ENCODE results near the gene LMAN1L. TPM values are rescaled to one million over a fixed set of nuclear protein-coding genes. Genes with fewer than 3 reads are reported as not detected.

The LMAN1L gene
- total and polyA plus RNA-seq, 2 of the 4 experiments (the other 2 are of a cell fraction), result not detected

DNA sequence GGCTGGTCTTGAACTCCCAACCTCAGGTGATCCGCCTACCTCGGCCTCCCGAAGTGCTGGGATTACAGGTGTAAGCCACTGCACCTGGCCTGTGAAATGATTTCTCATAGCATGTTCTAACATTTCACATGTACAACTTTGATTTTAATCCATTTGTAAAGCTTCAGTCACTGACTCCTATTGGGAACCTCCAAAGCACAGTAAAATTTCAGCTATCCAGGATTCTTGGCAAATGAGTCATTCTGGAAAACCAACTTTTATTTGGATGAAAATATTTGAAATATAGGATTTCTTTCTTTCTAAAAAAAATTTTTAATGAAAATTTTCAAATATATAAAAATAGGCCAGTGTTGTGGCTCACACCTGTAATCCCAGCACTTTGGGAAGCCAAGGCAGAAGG, 2.7 kb upstream of the LMAN1L start:
- BruUV-seq (replicated peaks), result no TSS peak
- intact Hi-C loops (cut with micrococcal nuclease), result no loop called here
- in situ Hi-C loops (cut with MboI; ENCODE audit: low sequenced_read_pairs), result no loop called here
- H3K79me1 ChIP-seq (ENCODE audit: low read depth in 1 of 2, low read length in 2 of 2), result no peaks in the 10 kb centered on the region; a peak in 1 of 4 replicates
- no peaks in the 10 kb centered on the region for H3K4me1 ChIP-seq (ENCODE audit: control insufficient read depth, insufficient read depth, low read length)
- no peak overlapping the region for H2AK9ac ChIP-seq (replicated peaks; ENCODE audit: low read depth, low read length, poor library complexity)
- H3K9me3 ChIP-seq (ENCODE audit: control insufficient read depth, insufficient read depth, low read length), result no peaks in the 10 kb centered on the region
- H3K4ac ChIP-seq (ENCODE audit: low read depth, low read length), result no peak overlapping the region
- TF ChIP-seq ELK1 (IDR thresholded peaks at IDR 0.05; ENCODE audit: borderline replicate concordance, low read depth, low read length) (no peak), NFE2L2 (IDR thresholded peaks at IDR 0.05; ENCODE audit: low read depth, low read length) (no peak), RAD21 (IDR thresholded peaks at IDR 0.05; ENCODE audit: low read length) (no peak), MAFK (IDR thresholded peaks at IDR 0.05; ENCODE audit: low read depth, low read length) (no peak), BHLHE40 (IDR thresholded peaks at IDR 0.05; ENCODE audit: low read depth, low read length) (no peak), POLR2A (IDR thresholded peaks at IDR 0.05; ENCODE audit: low read depth, low read length) (no peak), CTCF (conservative IDR thresholded peaks at IDR 0.05; ENCODE audit: low read depth, low read length) (no peak), RCOR1 (IDR thresholded peaks at IDR 0.05; ENCODE audit: insufficient replicate concordance, low read length) (no peak), MAZ (IDR thresholded peaks at IDR 0.05; ENCODE audit: borderline replicate concordance, low read depth, low read length) (no peak), RFX5 (IDR thresholded peaks at IDR 0.05; ENCODE audit: low read depth, low read length) (no peak), FOS (IDR thresholded peaks at IDR 0.05; ENCODE audit: low read depth, low read length) (no peak), USF2 (IDR thresholded peaks at IDR 0.05; ENCODE audit: low read depth, low read length) (no peak), CEBPB (IDR thresholded peaks at IDR 0.05; ENCODE audit: low read depth, low read length) (no peak), SMC3 (IDR thresholded peaks at IDR 0.05; ENCODE audit: low read depth, low read length) (no peak), CHD1 (IDR thresholded peaks at IDR 0.05; ENCODE audit: low read depth, low read length) (no peak), MXI1 (IDR thresholded peaks at IDR 0.05; ENCODE audit: borderline replicate concordance, low read depth, low read length) (no peak)
- 80% methylated on average over 1 of the region's 3 CpGs; no CpG with 5 or more reads in 1 of the 2 experiments for WGBS, 2 experiments (ENCODE audit: extremely low coverage in 2 of 2, insufficient read length in 1 of 2)
- H2BK20ac ChIP-seq (ENCODE audit: low read depth, low read length), result no peak overlapping the region
- H3K36me3 ChIP-seq (ENCODE audit: control insufficient read depth, insufficient read depth, low read length), result no peaks in the 10 kb centered on the region
- H3K14ac ChIP-seq (replicated peaks; ENCODE audit: low read depth, low read length), result no peak overlapping the region
- no peak overlapping the region for H3K4me3 ChIP-seq (ENCODE audit: insufficient read depth, low read depth, low read length)
- H3K27ac ChIP-seq (ENCODE audit: insufficient read depth, low read length), result no peak overlapping the region
- ATAC-seq (ENCODE audit: low read depth) (peak; percentile 39), DNase-seq (peak; percentile 40)
- dilution Hi-C loops (cut with HindIII; ENCODE audit: low sequenced_read_pairs, unreplicated experiment), result no loop called here
- H3K18ac ChIP-seq (ENCODE audit: low read depth, low read length), result no peak overlapping the region
- CTCF ChIA-PET, result interaction anchor here (0.9 to 1.0 kb wide), 2 partner anchors 26 to 723 kb away, joined by 3 read pairs; no protein-coding TSS in a partner anchor
- H3K9ac ChIP-seq (ENCODE audit: low read depth, low read length), result no peak overlapping the region
- H2AFZ ChIP-seq (replicated peaks; ENCODE audit: low read length, poor library complexity), result no peak overlapping the region
- H2BK15ac ChIP-seq (ENCODE audit: low read depth, low read length), result no peak overlapping the region
- H3K56ac ChIP-seq (ENCODE audit: extremely low read depth, insufficient read depth, low read length), result no peak overlapping the region
- no peak overlapping the region for H4K8ac ChIP-seq (ENCODE audit: low read depth in 2 of 2, low read length in 2 of 2)
- peaks cover 5% of the 10 kb centered on the region; the same call in 1 of the 2 replicates for H4K20me1 ChIP-seq (ENCODE audit: insufficient read depth, low read length)
- no peak overlapping the region for H4K5ac ChIP-seq (ENCODE audit: low read depth, low read length)
- H3K9me1 ChIP-seq (ENCODE audit: insufficient read depth, low read length), result peaks cover 5% of the 10 kb centered on the region
- H2AK5ac ChIP-seq (ENCODE audit: low read depth, low read length), result no peak overlapping the region
- H2BK5ac ChIP-seq (ENCODE audit: low read depth, low read length, poor library complexity, severe bottlenecking), result no peak overlapping the region
- H3K23ac ChIP-seq (ENCODE audit: low read depth, low read length), result no peak overlapping the region
- H2BK120ac ChIP-seq (ENCODE audit: low read depth, low read length), result no peak overlapping the region
- no peak overlapping the region for H3K4me2 ChIP-seq (ENCODE audit: low read depth, low read length)
- no peak overlapping the region for H4K91ac ChIP-seq (ENCODE audit: insufficient read depth, low read depth, low read length)
- POLR2A ChIA-PET (ENCODE audit: unreplicated experiment), result no interaction called here
- H3K27me3 ChIP-seq (ENCODE audit: control insufficient read depth, insufficient read depth, low read length), result peaks cover 3% of the 10 kb centered on the region; the same call in 1 of the 2 replicates

All from IMR-90 (cell line).